NCI-H82 treated with DMSO at 0.1 percent for 48 hours (cell line): ENCODE results near the gene TP53INP2.
"Not testable (repeated sequence)": the region's sequence is repeated elsewhere in the genome, so short reads cannot be mapped to it uniquely, and the experiment has no call there.

ENCODE experiments used
- DNase-seq: peaks from one replicate; lab custom pipeline; 2025; ENCODE audit not compliant: unreplicated experiment; lab: John Stamatoyannopoulos, UW

Gene TP53INP2

DNA sequence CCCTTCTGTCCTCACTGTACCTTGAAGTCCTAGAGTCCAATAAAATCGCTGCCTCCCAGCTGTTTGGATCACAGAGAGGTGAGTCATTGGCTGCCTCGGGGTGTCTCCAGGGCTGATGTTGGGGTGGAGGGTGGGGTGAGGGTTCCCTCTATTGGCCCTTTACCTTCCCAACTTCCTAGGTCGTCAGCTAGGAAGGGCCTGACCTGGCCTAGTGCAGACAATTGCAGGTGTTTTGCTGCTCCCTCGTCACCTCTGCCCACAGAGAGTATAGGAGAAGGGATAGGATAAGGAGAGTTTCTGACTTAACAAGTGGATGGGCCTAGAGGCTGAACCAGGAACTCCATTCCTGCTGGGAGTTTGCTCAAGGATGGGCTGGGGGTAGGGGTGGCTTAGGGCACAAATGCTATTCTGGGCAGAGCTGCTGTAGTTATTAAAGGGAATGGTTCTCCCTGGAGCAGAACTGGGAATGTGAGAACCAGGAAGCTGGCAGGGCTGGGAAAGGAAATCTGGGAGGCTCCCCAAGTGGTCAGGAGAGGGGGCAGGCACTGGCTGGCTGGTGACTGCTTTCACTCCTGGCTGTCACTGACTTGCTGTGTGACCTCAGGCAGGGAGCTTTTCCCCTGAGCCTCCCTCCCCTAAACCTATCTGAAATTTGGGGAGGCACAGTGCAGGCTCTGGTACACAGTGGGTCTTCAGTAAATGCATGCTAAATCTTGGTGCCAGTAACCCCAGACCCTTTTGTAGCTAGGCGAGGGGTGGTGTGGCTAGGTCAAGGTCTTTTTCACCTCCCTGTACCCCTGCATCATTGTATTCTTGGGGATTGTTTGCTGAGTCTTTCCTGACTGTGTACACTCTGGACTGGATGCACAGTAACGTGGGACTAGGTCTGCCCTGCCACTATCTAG lies 1.5 kb downstream of the TP53INP2 start:
- DNase-seq = peak; percentile 33

DNA sequence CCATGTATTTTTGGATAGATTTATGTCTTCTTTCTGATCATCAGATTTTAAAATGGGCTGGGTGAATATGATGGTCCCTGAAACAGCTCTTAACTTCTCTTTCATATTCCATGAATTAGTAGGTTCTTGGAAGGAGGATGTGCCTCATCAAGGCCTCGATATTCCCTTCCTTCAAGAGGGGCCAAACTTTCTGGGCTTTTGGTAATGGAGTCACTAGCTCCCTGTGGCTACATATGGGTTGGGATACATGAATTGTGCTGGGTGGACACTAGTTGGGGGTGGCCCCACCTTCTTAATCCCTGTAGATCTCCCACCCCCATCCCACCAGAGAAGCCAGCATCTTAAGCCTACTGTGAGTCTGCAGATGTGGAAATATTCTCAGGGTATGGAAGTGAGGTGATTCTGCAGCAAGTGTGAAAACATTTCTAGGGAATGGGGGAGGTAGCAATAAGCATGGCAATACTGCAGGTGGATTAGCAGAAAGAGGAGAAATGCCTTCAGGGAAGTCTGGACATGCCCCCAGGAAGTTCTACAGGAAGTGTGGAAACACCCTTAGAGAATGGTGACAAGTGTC lies 2.2 kb downstream of the TP53INP2 start:
- DNase-seq = no peak

DNA sequence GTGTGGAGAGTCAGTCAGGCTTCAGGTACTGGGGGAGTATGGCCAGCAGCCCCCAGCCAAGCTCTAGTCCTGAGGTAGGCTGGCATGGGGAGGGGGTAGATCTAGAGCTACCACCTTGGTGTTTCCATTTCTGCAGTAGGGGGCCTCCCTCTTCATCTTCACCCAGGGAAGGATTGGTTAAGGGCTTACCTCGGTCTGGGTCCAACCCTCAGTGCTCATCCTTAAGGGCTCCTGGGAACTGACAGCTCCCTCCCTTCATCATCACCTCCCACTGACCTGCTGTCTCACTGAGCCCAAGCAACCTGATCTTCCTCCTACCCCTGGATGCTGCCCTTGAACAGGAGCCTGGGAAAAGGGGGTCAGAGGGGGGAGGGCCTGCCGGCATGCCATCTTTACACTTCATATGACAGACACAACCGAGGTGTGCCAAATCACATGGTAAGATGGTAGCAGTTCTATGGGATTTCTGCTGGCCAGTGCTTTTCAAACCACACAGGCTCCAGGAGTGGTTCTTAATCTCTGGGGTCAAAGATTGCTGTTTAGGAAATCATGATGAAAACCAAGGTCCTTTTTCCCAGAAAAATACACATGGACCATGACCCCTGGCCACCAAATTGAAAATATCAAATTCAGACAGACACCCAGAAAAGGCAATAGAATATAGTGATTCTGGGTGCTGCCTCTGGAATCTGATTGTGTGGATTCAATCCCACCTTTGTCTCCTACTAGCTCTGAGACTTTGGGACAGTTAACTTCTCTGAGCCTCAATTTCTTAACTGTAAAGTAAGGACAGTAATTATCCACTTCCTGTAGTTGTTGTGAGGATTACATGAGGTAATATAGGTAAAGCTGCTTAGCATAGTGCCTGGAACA lies 3.0 kb downstream of the TP53INP2 start:
- DNase-seq = no peak

DNA sequence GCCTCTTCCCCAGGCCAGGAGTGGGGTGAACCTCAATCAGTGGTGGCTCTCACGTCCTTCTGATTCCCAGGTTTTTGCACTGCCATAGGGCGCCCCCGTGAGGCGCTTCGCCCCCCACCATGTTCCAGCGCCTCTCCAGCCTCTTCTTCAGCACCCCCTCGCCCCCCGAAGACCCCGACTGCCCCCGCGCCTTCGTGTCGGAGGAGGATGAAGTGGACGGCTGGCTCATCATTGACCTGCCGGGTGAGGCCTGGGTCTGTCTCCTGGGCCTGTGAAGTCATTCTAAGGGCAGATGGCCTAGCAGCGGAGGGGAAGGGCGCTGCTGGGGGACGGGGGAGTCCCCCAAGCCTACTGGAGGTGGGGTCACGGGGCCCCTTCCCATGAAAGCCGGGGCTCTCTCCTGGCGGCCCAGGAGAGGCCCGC lies 4.5 kb downstream of the TP53INP2 start:
- DNase-seq = no peak

DNA sequence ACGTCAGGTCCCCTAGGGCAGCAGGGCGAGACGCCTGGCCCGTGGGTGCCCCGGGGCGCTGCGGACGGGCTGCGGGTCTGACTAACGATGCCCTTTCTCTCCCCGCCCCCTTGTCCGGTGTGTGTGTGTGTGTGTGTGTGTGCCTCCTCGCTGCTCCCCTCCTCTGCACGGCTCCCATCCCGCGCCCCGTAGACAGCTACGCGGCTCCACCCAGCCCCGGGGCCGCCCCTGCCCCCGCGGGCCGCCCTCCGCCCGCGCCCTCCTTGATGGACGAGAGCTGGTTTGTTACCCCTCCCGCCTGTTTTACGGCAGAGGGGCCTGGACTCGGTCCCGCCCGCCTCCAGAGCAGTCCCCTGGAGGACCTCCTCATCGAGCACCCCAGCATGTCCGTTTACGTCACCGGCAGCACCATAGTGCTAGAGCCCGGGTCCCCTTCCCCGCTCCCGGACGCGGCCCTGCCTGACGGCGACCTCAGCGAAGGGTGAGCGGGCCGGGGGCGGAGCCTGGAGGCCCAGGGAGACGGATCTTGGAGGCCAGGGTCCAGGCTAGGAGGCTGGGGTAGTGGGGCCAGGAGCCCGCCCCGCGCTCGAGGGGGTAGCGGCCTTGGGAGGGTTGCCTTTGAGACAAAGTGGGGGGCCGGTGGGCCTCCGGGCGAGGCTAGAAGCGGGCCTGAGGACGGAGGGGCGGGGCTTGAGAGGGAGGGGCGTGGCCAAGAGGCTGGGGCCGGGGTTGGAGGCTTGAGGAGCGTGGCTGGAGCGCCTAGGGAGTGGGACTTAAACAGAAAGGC lies 5.1 kb downstream of the TP53INP2 start:
- DNase-seq = no peak

DNA sequence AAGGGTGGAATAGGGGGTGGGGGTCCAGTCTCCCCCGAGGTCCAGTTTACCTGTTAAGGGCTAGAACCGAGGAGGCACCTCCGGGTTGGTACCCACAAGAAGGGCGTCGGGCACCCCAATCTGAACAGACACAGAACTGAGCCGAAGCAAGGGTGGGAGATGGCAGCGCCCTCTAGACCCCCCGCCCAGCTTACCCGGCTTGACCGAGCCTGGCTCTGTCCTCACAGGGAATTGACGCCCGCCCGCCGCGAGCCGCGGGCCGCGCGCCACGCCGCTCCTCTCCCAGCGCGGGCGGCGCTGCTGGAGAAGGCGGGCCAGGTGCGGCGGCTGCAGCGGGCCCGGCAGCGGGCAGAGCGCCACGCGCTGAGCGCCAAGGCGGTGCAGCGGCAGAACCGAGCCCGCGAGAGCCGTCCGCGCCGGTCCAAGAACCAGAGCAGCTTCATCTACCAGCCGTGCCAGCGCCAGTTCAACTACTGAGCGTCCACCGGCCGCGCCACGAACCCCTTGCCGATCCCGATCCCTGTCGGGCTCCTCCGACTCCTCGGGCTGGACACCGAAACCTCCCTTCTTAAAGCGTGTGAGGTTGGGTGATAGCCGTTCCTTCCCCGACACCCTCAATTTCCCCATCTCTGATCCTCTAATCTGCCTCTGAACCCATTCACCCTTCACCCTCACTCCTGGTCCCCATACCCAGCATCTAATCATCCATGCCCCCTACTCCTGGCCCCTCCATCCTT lies 5.9 kb downstream of the TP53INP2 start:
- DNase-seq = no peak

DNA sequence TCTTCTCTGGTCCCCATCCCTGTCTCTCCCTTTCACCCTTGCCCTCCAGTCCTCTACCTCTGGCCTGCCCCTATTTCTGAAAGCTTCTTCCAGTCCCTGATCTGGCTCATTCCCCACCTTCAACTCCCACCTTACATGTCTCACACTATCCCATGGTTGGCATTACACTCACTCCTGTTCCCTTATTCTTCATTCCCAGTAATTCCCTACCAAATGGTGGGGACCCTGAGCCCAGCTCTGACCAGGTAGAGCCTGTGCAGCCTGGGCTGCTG lies 6.4 kb downstream of the TP53INP2 start:
- no peak for DNase-seq

DNA sequence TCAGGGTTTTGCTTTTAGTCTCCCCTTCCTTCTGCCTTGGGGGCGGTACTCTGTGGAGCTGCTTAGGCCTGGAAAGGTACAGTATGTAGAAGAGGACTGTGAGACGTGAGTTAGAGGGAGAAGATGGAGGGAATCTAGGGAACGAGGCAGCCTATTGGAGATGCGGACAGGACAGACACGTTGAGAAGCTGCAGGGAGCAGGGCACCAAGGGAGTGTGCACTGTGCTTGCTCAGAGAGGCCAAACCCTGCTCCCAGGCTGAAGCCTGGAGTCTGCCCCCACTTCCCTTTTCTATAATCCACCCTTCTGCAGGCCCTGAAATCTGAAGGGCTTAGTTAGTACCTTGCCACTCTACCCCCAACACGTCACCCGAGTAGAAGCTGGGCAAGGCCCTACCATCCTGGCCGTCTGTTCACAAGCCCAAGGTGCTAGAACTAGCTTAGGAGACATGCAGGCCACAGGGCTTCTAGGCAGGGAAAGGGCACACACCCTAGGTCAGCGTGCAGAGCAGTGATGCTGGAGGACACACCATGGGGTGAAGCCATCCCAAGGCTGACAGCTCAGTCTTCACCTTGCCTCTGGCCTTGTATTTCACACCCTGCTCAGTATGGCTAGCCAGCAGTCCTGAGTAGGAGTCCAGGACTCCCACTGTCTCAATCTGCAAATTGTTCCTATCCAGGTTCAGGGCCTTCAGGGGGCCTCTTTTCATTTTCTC lies 6.9 kb downstream of the TP53INP2 start:
- DNase-seq = no peak

DNA sequence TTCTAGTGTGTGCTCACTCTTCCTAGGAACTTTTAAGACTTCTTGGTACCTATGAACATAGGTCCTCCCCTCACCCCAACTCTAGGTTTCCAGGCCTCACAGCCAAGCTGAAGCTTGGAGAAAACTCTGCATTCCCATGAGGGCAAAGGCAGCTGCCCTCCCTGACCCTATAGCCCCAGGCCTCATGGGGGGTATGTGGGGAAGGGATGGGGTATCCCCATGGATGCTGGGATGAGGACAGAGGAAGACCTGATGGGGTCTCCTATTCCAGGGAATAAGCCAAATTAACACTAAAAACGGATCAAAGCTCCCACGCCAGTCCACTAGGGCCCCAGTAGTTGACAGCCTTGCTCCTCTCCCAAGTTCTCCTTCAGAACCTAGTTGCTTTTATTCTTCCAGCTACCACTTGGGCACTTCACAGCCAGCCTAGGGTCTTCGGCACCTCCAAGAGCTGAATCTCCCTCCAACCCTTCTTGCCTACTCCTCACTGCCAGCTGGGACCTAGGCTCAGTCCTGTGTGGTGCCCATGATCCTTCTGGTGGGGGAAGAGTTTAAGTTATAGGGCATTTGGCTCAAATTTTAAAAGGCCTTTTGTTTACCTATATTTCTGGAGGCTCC lies 7.8 kb downstream of the TP53INP2 start:
- DNase-seq = no peak

DNA sequence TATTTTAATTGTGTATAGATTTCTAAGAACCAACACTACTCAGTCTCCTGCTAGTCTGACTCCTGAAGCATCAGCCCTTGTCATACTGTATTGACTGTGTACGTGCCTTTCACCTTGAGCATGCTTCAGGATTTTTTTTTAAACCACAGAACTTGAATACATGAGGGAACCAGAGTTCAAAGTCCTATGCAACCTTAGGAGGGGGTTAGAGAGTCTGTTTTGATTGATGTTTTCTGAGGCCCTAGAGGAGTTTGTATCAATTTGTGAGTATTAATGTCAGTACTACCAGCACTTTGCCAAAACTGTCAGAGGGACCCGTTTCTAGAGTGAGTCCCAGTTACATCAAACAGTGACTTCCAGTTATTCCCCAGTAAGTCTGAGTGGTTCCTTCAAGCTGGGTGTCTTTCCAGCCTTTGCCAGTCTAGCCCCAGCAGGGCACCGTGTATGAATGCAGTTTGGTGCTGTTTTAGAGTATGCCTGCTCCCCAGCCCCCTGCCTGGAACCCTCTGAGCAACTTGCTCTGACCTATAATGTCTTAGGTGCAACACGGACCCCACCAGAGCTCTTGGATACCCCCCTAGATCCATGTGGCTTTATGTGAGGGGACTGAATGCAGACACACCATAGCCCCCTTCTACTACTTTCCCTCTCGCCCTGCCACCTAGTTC lies 8.5 kb downstream of the TP53INP2 start:
- no peak for DNase-seq

DNA sequence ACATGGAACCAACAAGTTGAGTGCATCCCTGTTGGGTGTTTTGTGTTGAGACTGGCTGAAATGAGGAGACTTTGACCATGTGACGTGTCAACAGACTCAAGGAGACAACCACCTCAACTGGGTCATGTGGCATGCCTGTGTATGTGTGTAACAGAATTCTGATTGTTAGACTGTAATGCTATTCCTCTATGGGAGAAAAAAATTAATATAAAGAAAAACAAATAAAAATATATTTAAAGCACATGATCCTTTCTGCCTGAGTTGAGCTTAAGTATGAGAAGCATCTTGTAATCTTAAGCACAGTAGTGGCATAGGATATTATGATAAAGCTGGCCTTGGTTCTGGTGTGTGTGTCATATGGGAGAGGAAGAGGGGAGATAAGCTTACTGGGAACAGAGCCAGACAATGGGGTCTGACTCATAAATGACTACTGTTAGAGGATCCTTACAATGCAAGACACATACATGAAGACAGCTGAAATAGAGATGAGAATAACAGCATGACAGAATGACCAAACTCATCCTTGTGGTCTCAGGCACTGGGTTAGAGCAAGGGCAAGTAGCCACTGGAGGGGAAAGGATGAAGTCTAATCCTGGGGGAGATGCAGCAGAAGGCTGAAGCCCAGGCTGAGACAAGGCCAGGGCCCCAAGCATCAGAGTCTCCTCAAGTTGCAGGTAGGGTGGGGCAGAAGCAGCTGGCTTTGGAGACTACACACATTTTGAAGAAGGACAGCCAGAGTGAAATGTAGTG lies 9.2 kb downstream of the TP53INP2 start:
- peak; percentile 73 for DNase-seq

DNA sequence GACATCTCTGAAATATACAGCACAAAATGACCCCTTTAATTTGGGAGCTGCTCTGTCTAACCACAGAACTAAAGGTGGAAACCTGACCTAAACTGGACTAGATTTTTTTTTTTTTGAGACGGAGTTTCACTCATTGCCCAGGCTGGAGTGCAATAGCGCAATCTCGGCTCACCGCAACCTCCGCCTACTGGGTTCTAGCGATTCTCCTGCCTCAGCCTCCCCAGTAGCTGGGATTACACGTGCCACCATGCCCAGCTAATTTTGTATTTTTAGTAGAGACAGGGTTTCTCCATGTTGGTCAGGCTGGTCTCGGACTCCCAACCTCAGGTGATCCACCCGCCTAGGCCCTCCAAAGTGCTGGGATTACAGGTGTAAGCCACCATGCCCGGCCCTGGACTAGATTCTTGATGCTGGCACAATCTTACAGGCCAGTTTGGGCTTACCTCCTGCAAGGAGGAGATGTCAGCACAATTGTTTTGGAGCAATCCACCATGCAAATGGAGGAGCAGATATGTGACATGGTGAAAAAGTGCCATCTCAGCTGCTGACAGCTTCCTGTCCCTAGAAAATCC lies 9.9 kb downstream of the TP53INP2 start:
- not testable (repeated sequence) for DNase-seq

DNA sequence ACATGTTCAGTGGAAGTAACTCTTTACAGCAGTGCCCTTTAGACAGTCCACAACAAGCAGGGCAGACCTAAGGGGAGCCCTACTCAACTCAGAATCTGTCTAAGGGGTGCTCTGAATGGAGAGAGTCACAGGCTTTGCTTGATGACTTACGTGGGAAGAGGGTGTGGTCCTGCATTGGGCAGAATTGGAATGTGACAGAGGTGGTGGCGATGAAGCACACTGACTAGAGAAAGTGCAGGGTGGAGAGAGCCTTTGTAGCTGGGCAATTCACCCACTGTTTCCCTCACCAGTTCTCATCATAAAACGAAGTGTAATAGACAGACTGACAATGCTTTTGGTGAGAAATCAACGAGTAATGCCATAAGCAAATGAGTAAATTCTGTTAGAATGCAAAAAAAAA lies 11.2 kb downstream of the TP53INP2 start:
- DNase-seq = no peak

DNA sequence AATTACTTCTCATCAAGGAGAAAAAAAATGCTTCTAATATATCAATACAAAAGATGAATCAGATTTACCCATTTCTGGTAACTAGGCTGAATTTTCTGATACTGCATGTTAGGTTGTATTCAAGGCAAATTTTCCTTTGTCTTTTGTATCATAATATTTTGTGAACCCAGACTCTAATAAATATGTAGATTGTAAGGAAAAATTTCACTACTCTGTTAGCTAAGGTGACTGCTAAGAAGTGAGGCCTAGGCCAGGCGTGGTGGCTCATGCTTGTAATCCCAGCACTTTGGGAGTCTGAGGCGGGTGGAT lies 12.7 kb downstream of the TP53INP2 start:
- no peak for DNase-seq

DNA sequence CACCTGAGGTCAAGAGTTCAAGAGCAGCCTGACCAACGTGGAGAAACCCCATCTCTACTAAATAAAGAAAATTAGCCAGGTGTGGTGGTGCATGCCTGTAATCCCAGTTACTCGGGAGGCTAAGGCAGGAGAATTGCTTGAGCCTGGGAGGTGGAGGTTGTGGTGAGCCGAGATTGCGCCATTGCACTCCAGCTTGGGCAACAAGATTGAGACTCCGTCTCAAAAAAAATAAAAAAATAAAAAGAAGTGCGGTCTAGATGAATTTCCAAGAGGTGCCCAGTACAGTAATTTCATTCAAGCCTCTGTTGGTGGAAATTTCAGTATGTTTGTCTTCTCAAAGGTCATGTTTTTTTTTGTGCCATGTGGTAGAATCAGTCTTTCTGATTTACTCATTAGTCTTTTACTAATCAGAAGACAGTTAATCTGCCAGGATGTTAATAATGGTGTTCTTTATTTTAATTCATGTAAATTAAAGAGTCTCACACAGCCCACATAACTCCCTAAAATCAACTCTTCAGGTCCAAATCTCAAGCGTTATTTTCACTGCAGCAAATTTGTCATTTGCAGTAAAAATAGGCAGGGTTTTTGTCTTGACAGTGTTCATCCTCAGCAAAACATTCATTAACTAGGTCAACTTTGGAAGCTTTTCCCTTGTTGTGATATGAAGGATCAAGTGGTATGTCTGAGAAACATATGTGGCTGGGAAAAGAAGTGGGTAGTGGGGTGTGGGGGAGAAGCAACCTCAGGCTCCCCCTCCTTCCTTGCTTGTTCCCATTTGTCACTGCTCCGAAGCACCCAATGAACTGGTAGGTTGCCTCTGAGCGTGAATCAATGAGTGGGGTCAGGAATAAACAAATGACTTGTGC lies 13.3 kb downstream of the TP53INP2 start:
- DNase-seq = no peak

DNA sequence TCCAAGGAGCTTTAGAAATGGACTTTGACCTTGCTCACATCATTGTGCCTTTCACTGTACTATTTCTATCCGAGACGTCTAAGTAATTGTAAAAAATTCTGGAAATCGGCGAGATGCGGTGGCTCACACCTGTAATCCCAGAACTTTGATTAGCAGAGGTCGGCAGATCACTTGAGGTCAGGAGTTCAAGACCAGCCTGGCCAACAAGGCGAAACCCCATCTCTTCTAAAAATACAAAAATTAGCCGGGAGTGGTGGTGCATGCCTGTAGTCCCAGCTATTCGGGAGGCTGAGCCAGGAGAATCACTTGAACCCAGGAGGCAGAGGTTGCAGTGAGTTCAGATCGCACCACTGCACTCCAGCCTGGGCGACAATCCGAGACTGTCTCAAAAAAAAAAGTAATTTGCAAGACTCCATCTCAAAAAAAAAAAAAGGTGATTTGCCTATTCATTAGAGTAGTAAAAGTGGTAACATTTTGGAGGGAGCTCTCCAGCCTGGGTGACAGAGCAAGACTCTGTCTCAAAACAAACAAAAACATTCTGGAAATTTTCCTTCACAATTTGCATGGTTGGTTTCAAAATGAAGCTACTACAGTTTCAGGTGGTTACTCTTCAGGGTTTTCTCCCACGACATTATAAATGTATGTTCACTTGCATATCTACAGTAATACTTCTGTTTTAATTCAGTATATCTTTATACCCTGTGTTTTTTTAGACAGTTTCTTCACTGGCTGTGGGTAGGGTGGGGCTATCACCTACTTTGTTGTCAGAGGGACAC lies 15.3 kb downstream of the TP53INP2 start:
- not testable (repeated sequence) for DNase-seq
